HepG2 (cell line): Measurements from ENCODE around the gene NACAD.

Experiments
- MYNN ChIP-seq: sonication (generic); formaldehyde crosslinking; IDR thresholded peaks from 2 replicates; pipeline ENCODE4 v1.4.0; 2020; ENCODE audit warnings: mild to moderate bottlenecking, low read depth, missing genetic modification reagents
- TF ChIP-seq, protein P1 (sequence below): sonication (generic); formaldehyde crosslinking; IDR thresholded peaks from 2 replicates; pipeline ENCODE4 v1.5.0; 2020; ENCODE audit warnings: mild to moderate bottlenecking, missing genetic modification reagents, moderate library complexity

DNA sequence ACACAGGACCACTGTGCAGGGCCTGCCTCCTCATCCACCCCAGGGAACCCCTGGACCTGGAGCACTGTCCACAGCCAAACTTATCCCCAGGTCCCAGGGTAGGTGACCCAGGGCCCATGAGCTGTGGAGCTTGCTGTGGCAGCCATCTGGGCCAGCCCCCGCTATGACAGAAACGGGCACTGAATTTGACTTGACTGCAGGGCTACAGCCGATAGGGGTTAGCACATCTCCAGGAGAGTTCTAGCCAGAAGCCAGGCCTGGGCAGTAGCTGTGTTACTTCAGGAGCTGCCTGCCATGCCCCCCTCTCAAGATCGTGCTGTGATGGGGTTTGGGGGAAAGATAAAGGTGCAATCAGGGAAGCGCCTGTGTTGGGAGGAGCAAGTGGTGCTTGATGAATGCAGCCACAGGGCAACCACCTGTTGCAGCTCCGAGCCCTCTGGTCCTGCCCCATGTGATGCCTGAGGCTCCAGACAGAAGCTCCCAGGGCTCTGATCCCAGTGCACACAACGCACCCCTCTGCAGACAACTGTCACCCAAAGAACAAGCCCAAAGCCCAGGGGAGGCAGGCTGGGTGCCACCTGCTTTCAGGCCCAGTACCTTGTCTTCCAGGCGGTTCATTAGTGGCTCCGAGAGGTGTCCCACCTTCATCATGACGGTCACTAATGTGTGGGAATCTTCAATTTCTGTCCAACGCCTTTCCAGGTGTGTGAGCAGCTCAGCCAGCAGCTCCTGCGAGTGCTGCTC lies 16.2 kb upstream of the NACAD start:
- TF ChIP-seq, protein P1, sequence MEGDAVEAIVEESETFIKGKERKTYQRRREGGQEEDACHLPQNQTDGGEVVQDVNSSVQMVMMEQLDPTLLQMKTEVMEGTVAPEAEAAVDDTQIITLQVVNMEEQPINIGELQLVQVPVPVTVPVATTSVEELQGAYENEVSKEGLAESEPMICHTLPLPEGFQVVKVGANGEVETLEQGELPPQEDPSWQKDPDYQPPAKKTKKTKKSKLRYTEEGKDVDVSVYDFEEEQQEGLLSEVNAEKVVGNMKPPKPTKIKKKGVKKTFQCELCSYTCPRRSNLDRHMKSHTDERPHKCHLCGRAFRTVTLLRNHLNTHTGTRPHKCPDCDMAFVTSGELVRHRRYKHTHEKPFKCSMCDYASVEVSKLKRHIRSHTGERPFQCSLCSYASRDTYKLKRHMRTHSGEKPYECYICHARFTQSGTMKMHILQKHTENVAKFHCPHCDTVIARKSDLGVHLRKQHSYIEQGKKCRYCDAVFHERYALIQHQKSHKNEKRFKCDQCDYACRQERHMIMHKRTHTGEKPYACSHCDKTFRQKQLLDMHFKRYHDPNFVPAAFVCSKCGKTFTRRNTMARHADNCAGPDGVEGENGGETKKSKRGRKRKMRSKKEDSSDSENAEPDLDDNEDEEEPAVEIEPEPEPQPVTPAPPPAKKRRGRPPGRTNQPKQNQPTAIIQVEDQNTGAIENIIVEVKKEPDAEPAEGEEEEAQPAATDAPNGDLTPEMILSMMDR: no peak
- no peak for TF ChIP-seq MYNN (CRISPR knock-in tag)
